Right lobe of liver (tissue), 4 donors: ENCODE results near the gene RORC.

ENCODE experiments used
- POLR2A ChIP-seq: fragments of 450-650 bp; IDR thresholded peaks from one replicate; pipeline ENCODE4 v1.6.1; 2017; ENCODE audit warnings: antibody characterized with exemption, mild to moderate bottlenecking
- TF ChIP-seq, protein P1 (sequence below), 4 donors: fragments of 200-600 bp in 3 of 4; fragments of 450-650 bp in 1 of 4; IDR thresholded peaks; one replicate each; pipeline versions ENCODE4 v1.5.1 to v1.8.0; 2016 to 2022; ENCODE audit warnings: antibody characterized with exemption in 4 of 4, mild to moderate bottlenecking in 2 of 4
- donor health status: DM: no; HTN: no; CAD: no.
- donor health status: DM: no; HTN: no; CAD: no.
- donor health status: DM: no; HTN: yes; CAD: no.

DNA sequence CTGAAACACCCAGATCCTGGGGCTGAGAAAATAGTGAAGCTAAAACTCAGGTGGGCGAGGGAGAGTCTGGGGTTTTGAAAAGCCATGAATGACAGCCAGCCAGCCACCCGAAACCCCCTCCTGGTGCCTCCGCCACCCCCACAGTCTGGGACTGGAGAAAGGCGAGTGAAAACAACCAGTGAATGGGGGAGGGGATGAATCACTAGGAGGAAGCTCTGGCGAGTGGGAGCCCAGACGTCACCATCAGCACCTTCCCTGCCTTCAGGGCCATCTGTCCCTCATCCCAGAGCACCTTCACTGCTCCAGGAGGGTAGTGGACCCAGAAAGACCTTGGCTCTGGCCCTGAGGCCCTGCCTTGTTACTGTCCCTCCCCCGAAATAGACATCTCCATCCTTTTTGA, 9.2 kb downstream of the RORC start:
- TF ChIP-seq, protein P1, sequence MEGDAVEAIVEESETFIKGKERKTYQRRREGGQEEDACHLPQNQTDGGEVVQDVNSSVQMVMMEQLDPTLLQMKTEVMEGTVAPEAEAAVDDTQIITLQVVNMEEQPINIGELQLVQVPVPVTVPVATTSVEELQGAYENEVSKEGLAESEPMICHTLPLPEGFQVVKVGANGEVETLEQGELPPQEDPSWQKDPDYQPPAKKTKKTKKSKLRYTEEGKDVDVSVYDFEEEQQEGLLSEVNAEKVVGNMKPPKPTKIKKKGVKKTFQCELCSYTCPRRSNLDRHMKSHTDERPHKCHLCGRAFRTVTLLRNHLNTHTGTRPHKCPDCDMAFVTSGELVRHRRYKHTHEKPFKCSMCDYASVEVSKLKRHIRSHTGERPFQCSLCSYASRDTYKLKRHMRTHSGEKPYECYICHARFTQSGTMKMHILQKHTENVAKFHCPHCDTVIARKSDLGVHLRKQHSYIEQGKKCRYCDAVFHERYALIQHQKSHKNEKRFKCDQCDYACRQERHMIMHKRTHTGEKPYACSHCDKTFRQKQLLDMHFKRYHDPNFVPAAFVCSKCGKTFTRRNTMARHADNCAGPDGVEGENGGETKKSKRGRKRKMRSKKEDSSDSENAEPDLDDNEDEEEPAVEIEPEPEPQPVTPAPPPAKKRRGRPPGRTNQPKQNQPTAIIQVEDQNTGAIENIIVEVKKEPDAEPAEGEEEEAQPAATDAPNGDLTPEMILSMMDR (IDR thresholded peaks at IDR 0.05) = no peak
- no peak for TF ChIP-seq POLR2A
